Vagina (tissue), 2 donors: ENCODE data around the gene ZIC4.

ENCODE experiments used
- POLR2A ChIP-seq, 2 donors: fragments of 450-650 bp; IDR thresholded peaks; one replicate each; pipeline ENCODE4 v1.6.1; 2017; ENCODE audit warnings: antibody characterized with exemption in 2 of 2, mild to moderate bottlenecking in 2 of 2, moderate library complexity in 2 of 2
- TF ChIP-seq, protein P1 (sequence below), 3 experiments: fragments of 450-650 bp in 2 of 3; fragments of 200-600 bp in 1 of 3; sonication (generic) in 1 of 3; IDR thresholded peaks; one replicate each; pipeline ENCODE4 v1.5.1; 2017 to 2019; ENCODE audit warnings: antibody characterized with exemption in 3 of 3, mild to moderate bottlenecking in 2 of 3, moderate library complexity in 2 of 3

DNA sequence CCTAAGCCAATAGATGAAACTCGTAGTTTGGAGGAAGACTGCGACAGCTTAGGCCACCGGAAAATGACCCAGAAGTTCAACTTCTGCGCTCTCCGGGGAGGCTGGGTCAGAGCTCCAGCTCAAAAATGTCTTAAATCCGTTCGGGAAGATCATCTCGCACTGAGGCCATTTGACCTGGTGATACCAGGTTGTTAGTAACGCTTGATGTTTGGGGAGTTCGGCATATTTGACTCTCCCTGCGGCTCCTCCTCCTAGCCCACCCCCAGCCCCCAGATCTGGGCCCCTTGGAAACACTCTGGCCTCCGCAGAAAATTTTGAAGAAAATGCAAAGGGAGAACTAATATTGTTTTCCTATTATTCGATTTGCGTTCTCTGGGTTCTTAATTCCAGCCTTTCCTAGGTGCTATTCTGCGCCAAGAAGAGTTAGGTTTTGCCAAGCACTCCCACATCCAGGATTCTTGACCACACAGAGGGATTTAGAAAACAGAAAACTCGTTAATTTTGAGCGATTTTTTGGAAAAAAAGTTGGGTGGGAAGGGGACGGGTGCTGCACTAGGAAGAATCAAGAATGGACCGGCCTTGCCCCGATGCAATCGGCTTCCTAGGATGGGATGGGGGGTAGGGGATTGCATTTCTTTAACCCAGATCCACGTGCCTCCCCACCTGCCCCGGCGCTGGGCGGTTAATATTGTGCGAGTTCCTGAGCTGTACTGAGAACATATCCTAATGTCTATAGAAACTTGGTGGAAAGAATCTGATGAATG lies 50.0 kb downstream of the ZIC4 start:
- TF ChIP-seq, protein P1, sequence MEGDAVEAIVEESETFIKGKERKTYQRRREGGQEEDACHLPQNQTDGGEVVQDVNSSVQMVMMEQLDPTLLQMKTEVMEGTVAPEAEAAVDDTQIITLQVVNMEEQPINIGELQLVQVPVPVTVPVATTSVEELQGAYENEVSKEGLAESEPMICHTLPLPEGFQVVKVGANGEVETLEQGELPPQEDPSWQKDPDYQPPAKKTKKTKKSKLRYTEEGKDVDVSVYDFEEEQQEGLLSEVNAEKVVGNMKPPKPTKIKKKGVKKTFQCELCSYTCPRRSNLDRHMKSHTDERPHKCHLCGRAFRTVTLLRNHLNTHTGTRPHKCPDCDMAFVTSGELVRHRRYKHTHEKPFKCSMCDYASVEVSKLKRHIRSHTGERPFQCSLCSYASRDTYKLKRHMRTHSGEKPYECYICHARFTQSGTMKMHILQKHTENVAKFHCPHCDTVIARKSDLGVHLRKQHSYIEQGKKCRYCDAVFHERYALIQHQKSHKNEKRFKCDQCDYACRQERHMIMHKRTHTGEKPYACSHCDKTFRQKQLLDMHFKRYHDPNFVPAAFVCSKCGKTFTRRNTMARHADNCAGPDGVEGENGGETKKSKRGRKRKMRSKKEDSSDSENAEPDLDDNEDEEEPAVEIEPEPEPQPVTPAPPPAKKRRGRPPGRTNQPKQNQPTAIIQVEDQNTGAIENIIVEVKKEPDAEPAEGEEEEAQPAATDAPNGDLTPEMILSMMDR (IDR thresholded peaks at IDR 0.05) = no peak
- TF ChIP-seq POLR2A (IDR thresholded peaks at IDR 0.05) = no peak
